Activated naive CD8-positive, alpha-beta T cell (primary cell): Measurements from ENCODE around the gene NMBR.
"Not testable (repeated sequence)": the region's sequence is repeated elsewhere in the genome, so short reads cannot be mapped to it uniquely, and the experiment has no call there.

ENCODE experiments used
- H3K27ac Mint-ChIP-seq: one replicate; pipeline ENCODE4 v1.8.0; 2021; ENCODE audit warnings: mixed read lengths
- H3K27me3 Mint-ChIP-seq: one replicate; pipeline ENCODE4 v1.8.0; 2021; ENCODE audit warnings: mixed read lengths
- H3K36me3 Mint-ChIP-seq: one replicate; pipeline ENCODE4 v1.8.0; 2021; ENCODE audit warnings: mixed read lengths
- H3K4me1 Mint-ChIP-seq: one replicate; pipeline ENCODE4 v1.8.0; 2021; ENCODE audit warnings: low read depth, mixed read lengths
- H3K4me3 Mint-ChIP-seq: one replicate; pipeline ENCODE4 v1.8.0; 2021; ENCODE audit warnings: mild to moderate bottlenecking, mixed read lengths
- H3K9me3 Mint-ChIP-seq: one replicate; pipeline ENCODE4 v1.8.0; 2021; ENCODE audit warnings: low read depth, mixed read lengths

Gene NMBR

DNA sequence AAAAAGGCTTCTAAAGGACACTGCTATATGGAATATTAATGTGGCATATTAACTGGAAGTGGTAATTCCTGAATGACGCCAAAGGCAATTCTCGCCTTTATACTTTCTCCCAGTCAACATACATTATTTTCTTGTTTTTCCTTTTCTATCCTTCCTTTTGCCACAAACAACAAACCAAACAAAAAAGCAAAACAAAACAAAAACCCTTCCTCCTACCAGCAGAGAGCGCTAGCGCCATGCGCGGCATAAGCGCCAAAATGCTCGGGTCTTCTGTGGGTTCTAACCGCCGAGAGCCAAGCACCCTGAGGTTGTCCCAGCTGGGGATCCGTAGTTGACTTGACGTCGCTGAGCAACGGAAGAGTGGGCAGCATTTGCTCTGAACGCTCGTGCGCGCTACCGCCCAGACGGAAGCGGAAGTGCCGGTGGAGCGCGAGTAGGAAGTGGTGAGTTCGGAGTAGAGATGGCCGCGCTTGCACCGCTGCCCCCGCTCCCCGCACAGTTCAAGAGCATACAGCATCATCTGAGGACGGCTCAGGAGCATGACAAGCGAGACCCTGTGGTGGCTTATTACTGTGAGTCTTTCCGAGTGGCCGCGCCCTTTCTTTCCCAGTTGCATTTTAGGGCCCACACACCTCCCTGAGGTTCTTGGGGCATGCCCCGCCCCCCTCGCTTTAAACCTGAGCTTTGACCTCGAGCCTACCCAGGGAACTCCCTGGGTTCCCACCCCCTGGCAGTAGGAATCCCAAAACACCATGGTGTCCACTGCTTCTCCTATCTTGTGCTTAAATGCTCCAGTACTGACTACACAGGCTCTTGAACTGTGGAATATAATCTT lies at the start of gene NMBR, which contains the start of gene VTA1:
Gene NMBR, minus strand, starts transcription at position 295 of the 835 bp plus-strand sequence. CDS start 58,464 bp downstream, outside the sequence.
Gene VTA1, plus strand, starts transcription at position 436 of the 835 bp plus-strand sequence. Its CDS starts 25 bp downstream, at position 461.
- Mint-ChIP-seq H3K4me3 (peak within 1 kb of the TSS; percentile 95), H3K36me3 (no peaks in the 10 kb centered on the region), H3K27ac (peak within 1 kb of the TSS; percentile 83), H3K4me1 (peaks cover 61% of the 10 kb centered on the region), H3K9me3 (no peaks in the 10 kb centered on the region), H3K27me3 (no peaks in the 10 kb centered on the region)

DNA sequence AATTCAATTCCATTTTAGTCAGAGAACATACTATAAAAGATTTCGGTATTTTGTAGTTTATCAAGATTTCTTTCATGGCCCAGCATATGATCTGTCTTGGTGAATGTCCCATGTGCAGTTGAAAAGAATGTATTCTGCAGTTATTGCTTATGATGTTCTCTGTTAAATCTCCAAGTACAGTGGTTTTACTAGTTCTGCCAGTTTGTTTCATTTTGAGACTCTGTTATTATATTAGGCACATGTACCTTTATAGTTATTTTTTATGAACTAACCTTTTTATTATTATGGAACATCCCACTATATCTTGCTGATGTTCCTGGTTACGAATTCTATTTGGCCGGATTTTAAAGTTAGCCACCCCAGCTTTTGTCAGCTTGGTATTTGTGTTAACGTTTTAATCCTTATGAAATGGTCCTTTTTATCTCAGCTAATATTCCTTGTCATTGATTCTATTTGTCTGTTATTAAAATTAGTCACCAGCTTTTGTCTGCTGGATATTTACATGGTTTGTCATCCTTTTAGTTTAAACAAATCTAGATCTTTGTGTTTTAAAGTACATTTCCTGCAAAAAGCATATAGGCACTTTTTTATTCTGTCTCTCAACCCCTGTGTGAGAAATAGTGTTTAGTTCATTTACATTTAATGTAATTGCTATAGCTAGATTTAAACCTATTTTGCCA lies 49.1 kb upstream of the NMBR start:
- H3K27ac Mint-ChIP-seq = no peak overlapping the region
- peaks cover 47% of the 10 kb centered on the region for H3K4me1 Mint-ChIP-seq
- no peaks in the 10 kb centered on the region for H3K9me3 Mint-ChIP-seq
- H3K27me3 Mint-ChIP-seq = no peaks in the 10 kb centered on the region
- peaks cover 9% of the 10 kb centered on the region for H3K36me3 Mint-ChIP-seq
- H3K4me3 Mint-ChIP-seq = no peak overlapping the region

DNA sequence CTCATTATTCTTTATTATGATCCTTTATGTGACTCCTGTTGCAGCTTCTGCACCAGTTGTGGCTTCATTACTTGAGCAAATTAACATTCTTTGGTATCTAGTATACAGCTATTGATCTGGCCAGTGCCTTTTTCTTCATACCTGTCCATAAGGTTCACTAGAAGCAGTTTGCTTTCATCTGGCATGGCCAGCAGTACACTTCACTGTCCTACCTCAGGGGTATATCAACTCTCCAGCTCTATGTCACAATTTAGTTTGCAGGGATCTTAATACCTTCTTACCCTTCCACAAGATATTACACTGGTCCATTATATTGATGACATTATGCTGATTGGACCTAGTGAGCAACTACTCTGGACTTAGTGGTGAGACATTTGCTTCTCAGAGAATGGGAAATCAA lies 46.7 kb upstream of the NMBR start:
- no peak overlapping the region for H3K4me3 Mint-ChIP-seq
- peaks cover 47% of the 10 kb centered on the region for H3K4me1 Mint-ChIP-seq
- H3K27me3 Mint-ChIP-seq = no peaks in the 10 kb centered on the region
- peaks cover 6% of the 10 kb centered on the region for H3K36me3 Mint-ChIP-seq
- no peak overlapping the region for H3K27ac Mint-ChIP-seq
- no peaks in the 10 kb centered on the region for H3K9me3 Mint-ChIP-seq

DNA sequence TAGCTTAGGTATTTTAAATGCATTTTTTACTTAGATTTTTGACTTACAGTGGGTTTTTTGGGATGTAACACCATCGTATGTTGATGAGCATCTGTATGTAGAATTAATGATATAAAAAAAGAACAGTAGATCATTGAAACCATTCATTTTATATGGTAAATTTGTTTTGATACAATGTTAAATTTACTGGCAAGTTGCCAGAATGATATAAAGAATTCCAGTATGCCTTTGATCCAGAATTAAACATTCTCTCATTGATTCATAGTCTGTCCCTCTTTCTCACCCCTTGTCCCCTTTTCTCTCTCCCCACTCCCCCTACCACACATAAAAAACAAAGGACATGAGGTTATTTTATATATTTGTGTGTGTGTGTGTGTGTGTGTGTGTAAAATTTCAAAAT lies 45.4 kb upstream of the NMBR start:
- Mint-ChIP-seq H3K27me3 (no peaks in the 10 kb centered on the region), H3K4me1 (peaks cover 46% of the 10 kb centered on the region), H3K9me3 (no peaks in the 10 kb centered on the region), H3K36me3 (peaks cover 3% of the 10 kb centered on the region), H3K4me3 (no peak overlapping the region), H3K27ac (no peak overlapping the region)

DNA sequence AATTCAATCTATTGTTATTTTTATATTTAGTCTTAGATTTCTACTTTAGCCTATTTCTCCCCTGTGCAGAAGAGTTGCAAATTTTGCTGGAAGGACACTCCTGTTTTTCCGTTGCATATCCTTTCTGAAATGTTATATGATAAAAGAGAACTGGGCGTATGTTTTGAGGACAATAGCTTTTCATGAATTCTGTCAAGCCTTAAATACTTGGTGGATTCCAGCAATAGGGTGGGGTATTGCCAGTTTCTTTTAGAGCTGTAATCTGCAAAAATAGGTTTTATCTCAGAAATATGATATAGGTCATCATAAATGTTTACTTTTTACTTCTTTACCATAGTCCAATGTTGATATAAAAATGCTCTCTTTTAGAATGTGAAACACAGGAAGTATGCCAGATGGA lies 42.1 kb upstream of the NMBR start:
- Mint-ChIP-seq H3K4me3 (no peak overlapping the region), H3K27ac (no peak overlapping the region), H3K27me3 (no peaks in the 10 kb centered on the region), H3K36me3 (peaks cover 3% of the 10 kb centered on the region), H3K9me3 (no peaks in the 10 kb centered on the region), H3K4me1 (peaks cover 20% of the 10 kb centered on the region)

- H3K9me3 Mint-ChIP-seq = not testable (repeated sequence)
Measured at GRCh38 chr6:142188341-142188740, 41.4 kb upstream of the NMBR start.

DNA sequence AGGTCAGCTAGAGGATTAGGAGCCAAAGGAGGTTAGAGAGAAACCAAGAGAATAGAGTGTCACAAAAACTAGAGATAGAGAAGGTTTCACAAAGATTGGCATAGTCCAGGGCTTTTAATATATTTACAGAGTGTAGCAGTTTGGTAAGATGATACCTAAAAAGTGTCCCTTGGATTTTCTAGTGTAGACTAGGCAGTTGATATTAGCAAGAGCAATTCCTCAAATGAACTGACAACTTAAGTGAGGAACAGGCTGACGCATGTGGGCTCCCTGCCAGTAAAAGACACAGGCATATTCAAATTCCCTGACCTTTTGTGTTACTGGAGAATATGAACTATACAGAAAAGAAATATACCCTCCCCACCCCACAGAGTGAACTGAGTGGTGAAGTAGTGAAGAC lies 40.3 kb upstream of the NMBR start:
- H3K9me3 Mint-ChIP-seq = no peaks in the 10 kb centered on the region
- H3K4me3 Mint-ChIP-seq = no peak overlapping the region
- peaks cover 3% of the 10 kb centered on the region for H3K36me3 Mint-ChIP-seq
- no peak overlapping the region for H3K27ac Mint-ChIP-seq
- no peaks in the 10 kb centered on the region for H3K27me3 Mint-ChIP-seq
- peaks cover 16% of the 10 kb centered on the region for H3K4me1 Mint-ChIP-seq

More at GRCh38 chr6:142188341-142188740, 41.4 kb upstream of the NMBR start:
- H3K4me1 Mint-ChIP-seq = peaks cover 13% of the 10 kb centered on the region
- H3K4me3 Mint-ChIP-seq, H3K27ac Mint-ChIP-seq, H3K27me3 Mint-ChIP-seq, H3K36me3 Mint-ChIP-seq: not testable (repeated sequence)

DNA sequence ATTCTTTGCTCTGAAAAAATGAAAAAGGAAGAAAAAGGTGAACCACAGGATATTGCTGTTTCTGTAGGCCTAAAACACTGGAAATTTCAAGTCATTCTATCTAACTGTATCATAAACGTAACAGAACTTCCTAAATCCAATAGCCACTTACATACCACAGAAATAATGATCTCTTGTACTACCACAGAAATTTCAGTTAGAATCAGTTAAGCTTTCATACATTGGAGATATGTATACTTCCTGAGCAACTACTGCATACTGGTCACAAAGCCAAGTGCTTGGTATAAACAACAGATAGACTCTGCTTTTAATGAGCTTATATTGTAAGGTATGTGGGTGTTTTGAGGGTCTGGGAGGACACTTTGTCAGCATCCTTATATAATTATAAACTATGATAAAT lies 38.7 kb upstream of the NMBR start:
- Mint-ChIP-seq H3K27me3 (no peaks in the 10 kb centered on the region), H3K27ac (peak overlapping the region; percentile 0), H3K9me3 (no peaks in the 10 kb centered on the region), H3K4me1 (peaks cover 15% of the 10 kb centered on the region), H3K4me3 (no peak overlapping the region), H3K36me3 (peaks cover 8% of the 10 kb centered on the region)

- Mint-ChIP-seq H3K36me3 (peaks cover 12% of the 10 kb centered on the region), H3K4me1 (peaks cover 16% of the 10 kb centered on the region), H3K27me3 (no peaks in the 10 kb centered on the region), H3K9me3 (no peaks in the 10 kb centered on the region), H3K27ac (peak overlapping the region; percentile 35), H3K4me3 (no peak overlapping the region)
Measured at GRCh38 chr6:142184307-142184706, 37.4 kb upstream of the NMBR start.

DNA sequence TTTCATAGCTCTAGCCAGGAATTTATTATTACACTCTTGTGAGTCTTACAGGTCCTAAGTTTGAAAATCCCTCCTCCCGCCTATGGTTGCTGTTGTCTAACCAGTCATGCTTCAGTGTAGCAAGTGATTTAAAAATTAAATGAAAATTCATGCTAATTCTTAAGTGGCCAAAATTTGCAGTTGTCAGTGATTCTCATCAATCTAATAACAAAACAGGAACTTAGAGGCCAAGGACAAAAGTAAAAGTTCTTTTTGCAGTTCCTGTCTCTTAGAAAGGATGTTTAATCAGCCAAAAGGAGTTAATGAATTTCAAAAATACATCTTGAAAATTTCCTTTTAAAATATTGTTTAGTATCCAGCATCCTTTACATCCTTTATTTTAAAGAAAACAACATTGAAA lies 36.4 kb upstream of the NMBR start:
- Mint-ChIP-seq H3K4me3 (no peak overlapping the region), H3K27ac (no peak overlapping the region), H3K27me3 (no peaks in the 10 kb centered on the region), H3K9me3 (no peaks in the 10 kb centered on the region), H3K36me3 (peaks cover 14% of the 10 kb centered on the region), H3K4me1 (peaks cover 16% of the 10 kb centered on the region)

DNA sequence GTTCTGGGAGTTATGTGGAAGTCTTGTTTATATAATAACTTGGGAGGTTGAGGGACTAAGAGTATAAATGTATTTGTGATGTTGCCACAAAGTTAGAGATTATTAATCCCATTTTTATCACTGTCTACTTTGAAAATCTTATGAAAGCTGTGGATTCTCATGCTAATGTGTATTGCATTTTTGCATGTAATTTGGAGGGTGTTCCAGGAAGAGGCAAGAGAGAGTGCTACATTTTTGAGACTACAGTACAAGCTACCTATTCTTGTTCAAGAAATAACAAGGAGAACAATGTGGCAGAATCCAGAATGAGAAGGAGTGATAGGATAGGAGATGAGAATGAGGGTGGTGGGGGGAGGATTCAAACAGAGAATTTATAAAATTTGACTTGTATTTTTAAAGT lies 35.1 kb upstream of the NMBR start:
- peaks cover 9% of the 10 kb centered on the region for H3K9me3 Mint-ChIP-seq
- H3K36me3 Mint-ChIP-seq = peaks cover 26% of the 10 kb centered on the region
- H3K4me1 Mint-ChIP-seq = peaks cover 16% of the 10 kb centered on the region
- H3K27me3 Mint-ChIP-seq = no peaks in the 10 kb centered on the region
- H3K27ac Mint-ChIP-seq = no peak overlapping the region
- no peak overlapping the region for H3K4me3 Mint-ChIP-seq

DNA sequence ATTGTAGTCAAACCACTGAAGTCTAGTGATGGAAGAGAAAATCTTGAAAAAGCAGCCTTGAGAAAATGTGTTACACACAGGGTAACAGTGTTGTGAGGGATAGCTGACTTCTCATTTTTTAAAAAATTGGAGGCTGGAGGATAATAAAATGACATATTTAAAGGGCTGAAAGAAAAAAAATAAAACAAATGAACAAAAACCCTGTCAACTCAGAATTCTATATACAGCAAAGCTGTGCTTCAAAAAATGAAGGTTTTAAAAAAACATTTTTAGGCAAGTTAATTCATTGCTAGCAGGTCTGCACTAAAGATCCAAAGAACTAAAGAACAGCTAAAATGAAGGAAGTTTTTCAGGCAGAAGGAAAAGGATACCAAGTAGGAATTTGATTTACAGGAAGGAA lies 31.2 kb upstream of the NMBR start:
- no peak overlapping the region for H3K4me3 Mint-ChIP-seq
- H3K27me3 Mint-ChIP-seq = no peaks in the 10 kb centered on the region
- H3K4me1 Mint-ChIP-seq = peaks cover 13% of the 10 kb centered on the region
- peaks cover 49% of the 10 kb centered on the region for H3K36me3 Mint-ChIP-seq
- no peak overlapping the region for H3K27ac Mint-ChIP-seq
- peaks cover 13% of the 10 kb centered on the region for H3K9me3 Mint-ChIP-seq

DNA sequence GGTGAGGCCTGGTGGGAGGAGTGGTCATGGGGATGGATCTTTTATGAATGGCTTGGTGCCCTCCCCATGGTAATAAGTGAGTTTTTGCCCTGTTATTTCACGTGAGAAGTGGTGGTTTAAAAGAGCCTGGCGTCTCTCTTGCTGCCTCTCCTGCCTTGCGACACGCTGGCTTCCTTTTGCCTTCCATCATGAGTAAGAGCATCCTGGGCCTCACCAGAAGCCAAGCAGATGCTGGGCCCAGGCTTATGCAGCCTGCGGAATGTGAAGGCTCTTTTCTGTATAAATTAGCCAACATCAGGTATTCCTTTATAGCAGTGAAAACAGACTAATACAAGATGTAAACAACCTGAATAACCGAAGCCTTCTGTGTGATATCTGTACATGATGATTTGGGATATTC lies 27.8 kb upstream of the NMBR start:
- Mint-ChIP-seq H3K27me3 (no peaks in the 10 kb centered on the region), H3K27ac (no peak overlapping the region), H3K4me1 (peaks cover 3% of the 10 kb centered on the region), H3K9me3 (peaks cover 13% of the 10 kb centered on the region), H3K4me3 (no peak overlapping the region), H3K36me3 (peaks cover 51% of the 10 kb centered on the region)

- Mint-ChIP-seq H3K27me3 (no peaks in the 10 kb centered on the region), H3K4me1 (peaks cover 3% of the 10 kb centered on the region), H3K4me3 (no peak overlapping the region), H3K36me3 (peaks cover 47% of the 10 kb centered on the region), H3K9me3 (peaks cover 13% of the 10 kb centered on the region), H3K27ac (no peak overlapping the region)
Measured at GRCh38 chr6:142173980-142174379, 27.1 kb upstream of the NMBR start.

GRCh38 chr6:142172758-142173157 lies 25.8 kb upstream of the NMBR start:
- Mint-ChIP-seq H3K4me3 (no peak overlapping the region), H3K4me1 (peaks cover 3% of the 10 kb centered on the region), H3K9me3 (peaks cover 8% of the 10 kb centered on the region), H3K36me3 (peaks cover 41% of the 10 kb centered on the region), H3K27ac (no peak overlapping the region), H3K27me3 (no peaks in the 10 kb centered on the region)
